SK-N-MC (cell line): Measurements from ENCODE around the gene SZT2.

Source experiments
- EZH2 ChIP-seq: fragments of 200-600 bp; sonication (generic); IDR thresholded peaks from one replicate; pipeline ENCODE4 v1.6.1; 2017; ENCODE audit warnings: antibody characterized with exemption
- POLR2AphosphoS5 ChIP-seq: IDR thresholded peaks from 2 replicates; pipeline ENCODE4 v1.6.1; 2012; ENCODE audit warnings: mild to moderate bottlenecking, low read depth, low read length, borderline replicate concordance

DNA sequence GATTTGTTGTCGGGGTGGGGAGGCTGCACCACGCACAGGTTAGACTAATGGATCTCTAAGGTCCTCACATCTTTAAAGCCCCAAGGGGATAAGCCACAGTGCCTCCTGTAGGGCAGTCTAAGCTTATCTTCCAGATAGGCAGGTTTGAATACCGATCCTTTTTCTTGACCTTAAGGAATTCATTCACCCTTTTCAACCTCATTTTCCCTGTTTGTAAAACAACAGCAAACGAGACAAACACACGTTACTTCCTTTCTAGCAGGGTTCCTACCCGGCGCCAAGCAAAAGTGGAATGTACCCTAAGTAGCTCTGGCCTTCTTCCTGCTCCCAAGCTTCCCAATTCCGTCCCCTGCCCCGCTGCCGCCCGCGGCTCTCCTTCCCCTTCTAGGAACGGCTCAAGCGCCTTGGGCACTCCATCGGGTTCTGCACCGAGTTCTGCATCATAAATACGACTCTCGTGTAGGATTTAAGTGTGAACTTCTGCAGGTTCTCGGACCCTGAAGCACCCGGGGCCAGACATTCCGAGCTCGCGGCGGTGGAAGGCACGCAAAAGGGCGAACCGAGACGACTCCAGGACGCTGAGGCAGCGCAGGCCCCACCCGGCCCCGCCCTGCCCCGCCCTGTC is 31.5 kb upstream of the SZT2 start:
- TF ChIP-seq POLR2AphosphoS5 (peak; percentile 88), EZH2 (no peak)
